ENCODE results near the gene PEAK1.

DNA sequence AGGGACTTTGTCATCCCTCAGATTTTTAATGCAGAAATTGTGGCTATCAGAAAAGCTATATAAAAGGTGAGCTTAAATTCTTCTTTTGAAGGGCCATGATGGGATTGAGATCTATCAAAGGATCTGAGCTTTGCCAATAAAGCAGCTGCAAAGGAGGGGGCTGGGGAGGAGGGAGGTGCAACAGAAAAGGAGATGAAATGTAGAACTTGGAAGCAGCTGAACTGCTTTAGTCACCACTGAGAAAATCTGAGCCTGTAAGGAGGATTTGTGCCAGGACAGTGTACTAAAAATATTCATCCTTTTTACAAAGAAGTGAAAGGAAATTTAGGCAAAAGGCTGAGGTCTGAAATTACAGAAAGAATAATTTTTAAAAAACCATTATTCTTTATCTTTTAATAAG is 359.4 kb downstream of the PEAK1 start:
- no peak for TF ChIP-seq EZH2 (IDR thresholded peaks at IDR 0.05; ENCODE audit: low read length)
- TF ChIP-seq, protein P1, sequence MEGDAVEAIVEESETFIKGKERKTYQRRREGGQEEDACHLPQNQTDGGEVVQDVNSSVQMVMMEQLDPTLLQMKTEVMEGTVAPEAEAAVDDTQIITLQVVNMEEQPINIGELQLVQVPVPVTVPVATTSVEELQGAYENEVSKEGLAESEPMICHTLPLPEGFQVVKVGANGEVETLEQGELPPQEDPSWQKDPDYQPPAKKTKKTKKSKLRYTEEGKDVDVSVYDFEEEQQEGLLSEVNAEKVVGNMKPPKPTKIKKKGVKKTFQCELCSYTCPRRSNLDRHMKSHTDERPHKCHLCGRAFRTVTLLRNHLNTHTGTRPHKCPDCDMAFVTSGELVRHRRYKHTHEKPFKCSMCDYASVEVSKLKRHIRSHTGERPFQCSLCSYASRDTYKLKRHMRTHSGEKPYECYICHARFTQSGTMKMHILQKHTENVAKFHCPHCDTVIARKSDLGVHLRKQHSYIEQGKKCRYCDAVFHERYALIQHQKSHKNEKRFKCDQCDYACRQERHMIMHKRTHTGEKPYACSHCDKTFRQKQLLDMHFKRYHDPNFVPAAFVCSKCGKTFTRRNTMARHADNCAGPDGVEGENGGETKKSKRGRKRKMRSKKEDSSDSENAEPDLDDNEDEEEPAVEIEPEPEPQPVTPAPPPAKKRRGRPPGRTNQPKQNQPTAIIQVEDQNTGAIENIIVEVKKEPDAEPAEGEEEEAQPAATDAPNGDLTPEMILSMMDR (optimal IDR thresholded peaks at IDR 0.05 in 1 of 3, IDR thresholded peaks at IDR 0.05 in 1 of 3, conservative IDR thresholded peaks at IDR 0.05 in 1 of 3; ENCODE audit: extremely low read depth in 1 of 3, insufficient read depth in 2 of 3, low read length in 3 of 3), result no peak

Data from keratinocyte (primary cell).